Left cardiac atrium (tissue), 4 donors: ENCODE results near the gene HSFX1. TPM values are rescaled to one million over a fixed set of nuclear protein-coding genes. Genes with fewer than 3 reads are reported as not detected.
"Not testable (repeated sequence)": the region's sequence is repeated elsewhere in the genome, so short reads cannot be mapped to it uniquely, and the experiment has no call there.

Source experiments
- ATAC-seq, 2 donors: fragments of 200-7000 bp; cut with Tn5 transposase; one replicate each; pipeline ENCODE4 v1.9.1; 2020; ENCODE audit warnings: mild to moderate bottlenecking in 2 of 2, moderate library complexity in 2 of 2
- DNase-seq: peaks from one replicate; pipeline ENCODE4 v3.0.0-alpha.2; 2020
- intact Hi-C, 2 donors: fragments of 100-400 bp; cut with DNase I; formaldehyde crosslinking; loops; one replicate each; pipeline versions ENCODE4 v1.14.1 to v1.15.1; 2022 to 2023
- long read RNA-seq: library from polyadenylated mRNA; unstranded; transcript quantifications from one replicate; pipeline ENCODE4 v2.0.0, GENCODE V29; 2021
- total RNA-seq, 2 donors: library from RNA; stranded (reverse); fragmentation: NEBNext Ultra II Directional; extraction: Animal tissue kit (Norgen Biotek cat#: 25700); gene quantifications; one replicate each; pipeline ENCODE4 v1.2.1, GENCODE V29; 2021
- donor health status: DM: no; HTN: yes; CAD: no.
- donor health status: DM: no; HTN: yes; CAD: no; lungs with severe emphysema.
- donor health status: DM: yes; HTN: yes; CAD: no.
- donor health status: Dilated cardiomyopathy.

Gene HSFX1
- total RNA-seq: 1 to 10 TPM; 2.3 TPM
- long read RNA-seq, partial matches to known transcripts: 0 of 2 reads
- long read RNA-seq, other reads (novel, unspliced or antisense): 2 of 2 reads

- not testable (repeated sequence) for ATAC-seq
Measured at GRCh38 chrX:149773768-149774167, at the start of gene HSFX1. Gene HSFX1 (plus strand): TSS chrX:149774068. CDS start chrX:149774682, 614 bp downstream.

GRCh38 chrX:149727308-149727707, 46.6 kb upstream of the HSFX1 start:
- DNase-seq, intact Hi-C loops, ATAC-seq: not testable (repeated sequence)

More at GRCh38 chrX:149773768-149774167, at the start of gene HSFX1:
- DNase-seq, intact Hi-C loops: not testable (repeated sequence)

- intact Hi-C loops, ATAC-seq, DNase-seq: not testable (repeated sequence)
Measured at GRCh38 chrX:149742269-149742668, 31.6 kb upstream of the HSFX1 start.

GRCh38 chrX:149746390-149747007, 27.4 kb upstream of the HSFX1 start:
- peak in 1 of 2 donors; percentile 59 for ATAC-seq
- DNase-seq, intact Hi-C loops: not testable (repeated sequence)

- ATAC-seq (no peak), DNase-seq (no peak)
- intact Hi-C loops: no loop called here
Measured at GRCh38 chrX:149757206-149758067, 16.4 kb upstream of the HSFX1 start.

GRCh38 chrX:149758068-149758714, 15.7 kb upstream of the HSFX1 start:
- ATAC-seq (no peak), DNase-seq (no peak)
- intact Hi-C loops: no loop called here

- DNase-seq, intact Hi-C loops, ATAC-seq: not testable (repeated sequence)
Measured at GRCh38 chrX:149758715-149759078, 15.2 kb upstream of the HSFX1 start.

- intact Hi-C loops: no loop called here
- DNase-seq: no peak
Measured at GRCh38 chrX:149759824-149760223, 14.0 kb upstream of the HSFX1 start.

GRCh38 chrX:149760965-149761364, 12.9 kb upstream of the HSFX1 start:
- DNase-seq: no peak
- intact Hi-C loops: no loop called here
- ATAC-seq: no peak

More at GRCh38 chrX:149759824-149760223, 14.0 kb upstream of the HSFX1 start:
- ATAC-seq: no peak

GRCh38 chrX:149761858-149762674, 11.8 kb upstream of the HSFX1 start:
- ATAC-seq, DNase-seq, intact Hi-C loops: not testable (repeated sequence)

GRCh38 chrX:149762696-149763614, 10.9 kb upstream of the HSFX1 start:
- intact Hi-C loops: no loop called here
- DNase-seq (no peak), ATAC-seq (no peak)

GRCh38 chrX:149770344-149770743, 3.5 kb upstream of the HSFX1 start:
- DNase-seq, intact Hi-C loops, ATAC-seq: not testable (repeated sequence)

- DNase-seq, intact Hi-C loops, ATAC-seq: not testable (repeated sequence)
Measured at GRCh38 chrX:149773026-149773425, 842 bp upstream of the HSFX1 start.

GRCh38 chrX:149777999-149778398, 4.1 kb downstream of the HSFX1 start:
- intact Hi-C loops, DNase-seq, ATAC-seq: not testable (repeated sequence)

GRCh38 chrX:149781727-149782126, 7.9 kb downstream of the HSFX1 start, which contains the start of gene MAGEA9:
Gene MAGEA9 (plus strand): TSS chrX:149781930. CDS start chrX:149786211, 4,281 bp downstream.
- ATAC-seq, intact Hi-C loops, DNase-seq: not testable (repeated sequence)

- intact Hi-C loops, DNase-seq, ATAC-seq: not testable (repeated sequence)
Measured at GRCh38 chrX:149795531-149795930, 21.7 kb downstream of the HSFX1 start.

GRCh38 chrX:149799095-149799714, 25.3 kb downstream of the HSFX1 start:
- ATAC-seq (no peak), DNase-seq (no peak)

More at GRCh38 chrX:149799095-149799714, 25.3 kb downstream of the HSFX1 start:
- intact Hi-C loops: no loop called here
